Astrocyte of the spinal cord (primary cell): ENCODE measurements around the gene CFAP157.

Experiments
- DNase-seq: peaks from one replicate; pipeline ENCODE4 v3.0.0; 2011; ENCODE audit warnings: low read depth, low spot score
- H3K4me3 ChIP-seq: 2 replicates; pipeline ENCODE4 v1.5.1; 2011; ENCODE audit warnings: low read depth, mild to moderate bottlenecking, low read length, moderate library complexity
- CTCF ChIP-seq: IDR thresholded peaks from 2 replicates; pipeline ENCODE4 v1.5.1; 2012; ENCODE audit warnings: low read depth, mild to moderate bottlenecking, low read length, inconsistent platforms
- in situ Hi-C: cut with HindIII; loops from 2 replicates; pipeline ENCODE4 v1.10.0; 2017; ENCODE audit warnings: low sequenced_read_pairs

Gene CFAP157

GRCh38 chr9:127706836-127707241 is at the start of gene CFAP157:
Gene CFAP157 (plus strand): TSS chr9:127706988. CDS start chr9:127707032, 44 bp downstream.
- H3K4me3 ChIP-seq: no peak within 1 kb of the TSS
- DNase-seq: no peak
- TF ChIP-seq CTCF: no peak
- in situ Hi-C loops: no loop called here

GRCh38 chr9:127658428-127658827 is 48.4 kb upstream of the CFAP157 start:
- no peak for TF ChIP-seq CTCF
- no peak overlapping the region for H3K4me3 ChIP-seq
- DNase-seq: no peak
- in situ Hi-C loops: no loop called here

- no peak for TF ChIP-seq CTCF
- no peak overlapping the region for H3K4me3 ChIP-seq
- DNase-seq: no peak
- in situ Hi-C loops: no loop called here
Observed at GRCh38 chr9:127660886-127661741, 45.7 kb upstream of the CFAP157 start.

GRCh38 chr9:127662617-127663016 is 44.2 kb upstream of the CFAP157 start:
- no peak overlapping the region for H3K4me3 ChIP-seq
- DNase-seq: no peak
- TF ChIP-seq CTCF: no peak
- in situ Hi-C loops: no loop called here

- no peak for DNase-seq
- no peak overlapping the region for H3K4me3 ChIP-seq
- in situ Hi-C loops: no loop called here
- no peak for TF ChIP-seq CTCF
Observed at GRCh38 chr9:127664324-127664677, 42.5 kb upstream of the CFAP157 start.

GRCh38 chr9:127664678-127665507 is 41.9 kb upstream of the CFAP157 start:
- in situ Hi-C loops: no loop called here
- H3K4me3 ChIP-seq: no peak overlapping the region
- no peak for TF ChIP-seq CTCF
- DNase-seq: no peak
